Cardiac muscle cell (in vitro differentiated cells and primary cell): ENCODE measurements around the gene CDSN. TPM values are rescaled to one million over a fixed set of nuclear protein-coding genes. Genes with fewer than 3 reads are reported as not detected.

Source experiments
- DNase-seq, 2 donors: peaks; one replicate each; pipeline versions ENCODE4 v3.0.0 to v3.0.0-alpha.2; 2010 to 2017; ENCODE audit warnings: low read depth in 1 of 2, low spot score in 1 of 2
- H3K27ac ChIP-seq: fragments of 200-600 bp; sonication (generic); 2 replicates; pipeline ENCODE4 v1.5.1; 2016
- H3K27me3 ChIP-seq: fragments of 200-600 bp; sonication (generic); 2 replicates; pipeline ENCODE4 v1.6.0; 2016; ENCODE audit warnings: control low read depth
- H3K36me3 ChIP-seq: fragments of 200-600 bp; sonication (generic); 2 replicates; pipeline ENCODE4 v1.5.1; 2016; ENCODE audit warnings: control low read depth
- H3K4me1 ChIP-seq: fragments of 200-600 bp; sonication (generic); 2 replicates; pipeline ENCODE4 v1.8.1; 2017; ENCODE audit warnings: low read depth, mild to moderate bottlenecking, mixed run types
- H3K4me3 ChIP-seq: fragments of 200-600 bp; sonication (generic); 2 replicates; pipeline ENCODE4 v1.5.1; 2016; ENCODE audit warnings: mild to moderate bottlenecking
- H3K9me3 ChIP-seq: fragments of 200-600 bp; sonication (generic); 2 replicates; pipeline ENCODE4 v1.5.1; 2017; ENCODE audit warnings: low read depth, mild to moderate bottlenecking, control low read depth
- polyA plus RNA-seq: library from polyadenylated mRNA; unstranded; fragments of >200 nt; fragmentation: Nextera tagmentation; extraction: Ambion mirVana; gene quantifications from 2 replicates; pipeline ENCODE4 v1.2.1, GENCODE V29; 2016
- total RNA-seq: library from RNA; depleted of rRNA; stranded (reverse); fragments of >200 nt; gene quantifications from 2 replicates; pipeline ENCODE4 v1.2.3, GENCODE V29; 2016
- TF ChIP-seq, protein P1 (sequence below): IDR thresholded peaks from 2 replicates; pipeline ENCODE4 v1.5.1; 2012; ENCODE audit warnings: low read depth, mild to moderate bottlenecking, low read length

CDSN gene
- total and polyA plus RNA-seq, 2 experiments from 2014 or later = not detected

GRCh38 chr6:31091680-31092079 is 28.6 kb downstream of the CDSN start:
- TF ChIP-seq, protein P1, sequence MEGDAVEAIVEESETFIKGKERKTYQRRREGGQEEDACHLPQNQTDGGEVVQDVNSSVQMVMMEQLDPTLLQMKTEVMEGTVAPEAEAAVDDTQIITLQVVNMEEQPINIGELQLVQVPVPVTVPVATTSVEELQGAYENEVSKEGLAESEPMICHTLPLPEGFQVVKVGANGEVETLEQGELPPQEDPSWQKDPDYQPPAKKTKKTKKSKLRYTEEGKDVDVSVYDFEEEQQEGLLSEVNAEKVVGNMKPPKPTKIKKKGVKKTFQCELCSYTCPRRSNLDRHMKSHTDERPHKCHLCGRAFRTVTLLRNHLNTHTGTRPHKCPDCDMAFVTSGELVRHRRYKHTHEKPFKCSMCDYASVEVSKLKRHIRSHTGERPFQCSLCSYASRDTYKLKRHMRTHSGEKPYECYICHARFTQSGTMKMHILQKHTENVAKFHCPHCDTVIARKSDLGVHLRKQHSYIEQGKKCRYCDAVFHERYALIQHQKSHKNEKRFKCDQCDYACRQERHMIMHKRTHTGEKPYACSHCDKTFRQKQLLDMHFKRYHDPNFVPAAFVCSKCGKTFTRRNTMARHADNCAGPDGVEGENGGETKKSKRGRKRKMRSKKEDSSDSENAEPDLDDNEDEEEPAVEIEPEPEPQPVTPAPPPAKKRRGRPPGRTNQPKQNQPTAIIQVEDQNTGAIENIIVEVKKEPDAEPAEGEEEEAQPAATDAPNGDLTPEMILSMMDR = no peak
- Histone ChIP-seq H3K36me3 (no peaks in the 10 kb centered on the region), H3K4me3 (no peak overlapping the region), H3K27ac (no peak overlapping the region), H3K27me3 (no peaks in the 10 kb centered on the region), H3K9me3 (no peaks in the 10 kb centered on the region), H3K4me1 (peaks cover 2% of the 10 kb centered on the region)
- DNase-seq = no peak

DNA sequence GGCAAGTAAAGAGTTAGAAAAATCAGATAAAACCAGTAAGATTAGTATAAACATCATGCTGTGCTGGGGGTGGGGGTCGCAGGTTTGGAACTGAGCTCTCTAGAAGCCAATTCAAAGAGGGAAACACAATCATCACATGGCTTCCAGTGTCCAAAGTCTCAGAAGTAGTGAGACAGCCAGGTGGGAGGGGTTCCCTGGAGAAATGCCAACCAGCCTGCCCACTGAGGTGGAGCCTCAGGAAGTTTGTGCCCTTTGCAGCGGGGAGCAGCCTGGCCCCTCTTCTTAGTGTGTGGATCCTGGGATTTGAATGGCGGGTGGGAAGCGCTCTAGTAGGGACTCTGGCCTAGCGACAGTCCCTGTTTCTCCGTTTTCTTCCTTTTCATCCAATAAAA is 29.3 kb downstream of the CDSN start:
- Histone ChIP-seq H3K27me3 (no peaks in the 10 kb centered on the region), H3K27ac (no peak overlapping the region), H3K4me1 (peaks cover 3% of the 10 kb centered on the region), H3K36me3 (no peaks in the 10 kb centered on the region), H3K4me3 (no peak overlapping the region), H3K9me3 (no peaks in the 10 kb centered on the region)
- TF ChIP-seq, protein P1 = no peak
- no peak for DNase-seq

DNA sequence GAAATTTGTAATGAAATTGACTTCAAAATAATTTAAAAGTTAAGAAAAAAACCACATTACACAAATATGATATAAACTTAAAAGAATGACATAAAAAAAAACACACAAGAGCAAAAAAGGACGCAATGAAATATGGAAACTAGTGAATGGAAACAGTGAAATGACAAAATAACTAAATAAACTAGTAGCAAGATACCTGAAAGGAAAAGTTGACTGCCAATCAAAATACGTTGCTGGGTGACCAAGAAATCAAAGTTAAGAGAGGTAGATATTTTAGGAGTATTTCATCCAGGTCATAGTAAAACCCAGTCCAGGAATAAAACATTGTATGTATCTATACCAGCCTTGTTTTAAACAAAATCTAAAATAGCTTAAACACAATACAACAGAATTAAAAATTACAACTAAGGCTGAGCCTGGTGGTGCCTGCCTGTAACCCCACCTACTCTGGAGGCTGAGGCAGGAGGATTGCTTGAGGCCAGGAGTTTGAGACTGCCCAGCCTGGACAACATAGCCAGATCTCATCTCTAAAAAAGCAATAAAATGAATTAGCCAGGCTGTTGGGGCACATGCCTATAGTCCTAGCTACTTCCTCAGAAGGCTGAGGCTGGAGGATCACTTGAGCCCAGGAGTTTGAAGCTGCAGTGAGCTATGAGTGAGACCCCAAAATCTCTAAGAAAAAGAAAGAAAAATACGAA is 29.8 kb downstream of the CDSN start:
- TF ChIP-seq, protein P1 = no peak
- H3K4me1 ChIP-seq = peaks cover 3% of the 10 kb centered on the region
- DNase-seq = no peak
- H3K27me3 ChIP-seq = no peaks in the 10 kb centered on the region
- H3K9me3 ChIP-seq = no peaks in the 10 kb centered on the region
- no peak overlapping the region for H3K27ac ChIP-seq
- no peak overlapping the region for H3K4me3 ChIP-seq
- H3K36me3 ChIP-seq = no peaks in the 10 kb centered on the region

DNA sequence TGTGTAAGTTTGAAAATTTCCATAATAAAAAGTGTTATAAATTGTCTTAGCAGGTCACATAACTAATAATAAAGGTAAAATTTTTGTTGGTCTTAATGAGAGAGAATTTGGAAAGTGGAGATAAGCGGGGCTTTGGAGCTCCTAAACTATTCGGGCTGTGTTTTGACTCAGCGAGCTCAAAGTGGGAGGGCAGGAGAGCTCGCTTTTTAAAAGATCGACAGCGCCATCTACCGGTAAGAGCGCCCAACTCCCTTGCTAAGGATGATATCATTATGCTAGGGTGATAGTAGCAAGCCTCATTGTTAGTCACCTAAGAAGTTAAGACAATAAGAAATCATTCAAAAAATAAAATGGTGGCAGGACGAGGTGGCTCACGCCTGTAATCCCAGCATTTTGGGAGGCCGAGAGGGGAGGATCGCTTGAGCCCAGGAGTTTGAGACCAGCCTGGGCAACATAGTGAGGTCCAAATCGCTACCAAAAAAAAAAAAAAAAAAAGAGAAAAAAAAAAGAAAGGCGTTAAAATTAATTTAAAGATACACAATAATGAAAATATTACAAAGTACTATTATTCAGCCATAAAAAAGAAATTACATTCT is 32.7 kb downstream of the CDSN start:
- Histone ChIP-seq H3K36me3 (no peaks in the 10 kb centered on the region), H3K9me3 (no peaks in the 10 kb centered on the region), H3K4me3 (no peak overlapping the region), H3K4me1 (peaks cover 3% of the 10 kb centered on the region), H3K27me3 (no peaks in the 10 kb centered on the region), H3K27ac (no peak overlapping the region)
- peak; percentile 92 for DNase-seq
- TF ChIP-seq, protein P1 = peak; percentile 76

- Histone ChIP-seq H3K27ac (no peak overlapping the region), H3K9me3 (no peaks in the 10 kb centered on the region), H3K27me3 (no peaks in the 10 kb centered on the region), H3K4me3 (no peak overlapping the region), H3K36me3 (no peaks in the 10 kb centered on the region), H3K4me1 (peaks cover 3% of the 10 kb centered on the region)
- peak in 1 of 2 donors; percentile 52 for DNase-seq
- TF ChIP-seq, protein P1 = no peak
Measured at GRCh38 chr6:31086788-31087440, 33.3 kb downstream of the CDSN start.
